22Rv1 (cell line): ENCODE measurements around the gene TGFBRAP1.

Experiments
- CTCF ChIP-seq: fragments of 450-650 bp; IDR thresholded peaks from 2 replicates; pipeline ENCODE4 v1.5.1; 2017; ENCODE audit warnings: mild to moderate bottlenecking
- ZFX ChIP-seq: fragments of 450-650 bp; IDR thresholded peaks from 2 replicates; pipeline ENCODE4 v1.6.1; 2017; ENCODE audit warnings: antibody characterized with exemption, borderline replicate concordance

- TF ChIP-seq CTCF (no peak), ZFX (no peak)
Observed at GRCh38 chr2:105362862-105363591, 33.5 kb upstream of the TGFBRAP1 start.
